HepG2 (cell line): ENCODE measurements around the gene YWHAB. TPM values are rescaled to one million over a fixed set of nuclear protein-coding genes. Genes with fewer than 3 reads are reported as not detected.

Source experiments
- EEA1 ChIP-seq: sonication (generic); formaldehyde crosslinking; IDR thresholded peaks from 2 replicates; pipeline ENCODE4 v1.5.1; 2020; ENCODE audit warnings: mild to moderate bottlenecking, missing genetic modification reagents, borderline replicate concordance
- KAT2B ChIP-seq: fragments of 150-350 bp; IDR thresholded peaks from 2 replicates; pipeline ENCODE4 v1.6.1; 2014; ENCODE audit warnings: low read depth, low read length, borderline replicate concordance
- MTA1 ChIP-seq: sonication (generic); formaldehyde crosslinking; IDR thresholded peaks from 2 replicates; pipeline ENCODE4 v1.4.0; 2020; ENCODE audit warnings: missing genetic modification reagents, mild to moderate bottlenecking, borderline replicate concordance
- POLR2A ChIP-seq, 2 experiments: IDR thresholded peaks; 2 replicates each; pipeline ENCODE4 v1.6.1; 2011; ENCODE audit warnings: low read depth in 2 of 2, low read length in 2 of 2, mild to moderate bottlenecking in 1 of 2, moderate library complexity in 1 of 2; ENCODE audit not compliant: insufficient read depth in 1 of 2
- RAD21 ChIP-seq: fragments of 450-650 bp; formaldehyde crosslinking; IDR thresholded peaks from 2 replicates; pipeline ENCODE4 v1.5.0; 2020; ENCODE audit warnings: mild to moderate bottlenecking
- RAD51 ChIP-seq: fragments of 450-650 bp; IDR thresholded peaks from 2 replicates; pipeline ENCODE4 v1.6.1; 2016; ENCODE audit warnings: borderline replicate concordance
- SIX4 ChIP-seq: sonication (generic); formaldehyde crosslinking; IDR thresholded peaks from 2 replicates; pipeline ENCODE4 v1.4.0; 2020; ENCODE audit warnings: missing genetic modification reagents
- TEAD3 ChIP-seq: optimal IDR thresholded peaks from 2 replicates; pipeline ENCODE3; 2016; ENCODE audit warnings: borderline replicate concordance
- TOPORS ChIP-seq: sonication (generic); formaldehyde crosslinking; IDR thresholded peaks from 2 replicates; pipeline ENCODE4 v1.8.0; 2023; ENCODE audit warnings: mild to moderate bottlenecking, missing genetic modification reagents
- TP53 ChIP-seq: sonication (generic); formaldehyde crosslinking; conservative IDR thresholded peaks from 2 replicates; pipeline ENCODE4 v1.4.0; 2020; ENCODE audit warnings: missing genetic modification reagents
- YEATS4 ChIP-seq: sonication (generic); formaldehyde crosslinking; IDR thresholded peaks from 2 replicates; pipeline ENCODE4 v1.4.0; 2020; ENCODE audit warnings: missing genetic modification reagents, borderline replicate concordance
- ZBTB44 ChIP-seq: sonication (generic); formaldehyde crosslinking; IDR thresholded peaks from 2 replicates; pipeline ENCODE4 v1.4.0; 2020; ENCODE audit warnings: missing genetic modification reagents
- ZNF136 ChIP-seq: sonication (generic); formaldehyde crosslinking; IDR thresholded peaks from 2 replicates; pipeline ENCODE4 v1.8.1; 2022; ENCODE audit warnings: low read depth, mild to moderate bottlenecking, moderate library complexity, missing genetic modification reagents
- ZNF501 ChIP-seq: sonication (generic); formaldehyde crosslinking; IDR thresholded peaks from 2 replicates; pipeline ENCODE4 v1.5.1; 2020; ENCODE audit warnings: mild to moderate bottlenecking, moderate library complexity, missing genetic modification reagents
- ZNF558 ChIP-seq: sonication (generic); formaldehyde crosslinking; IDR thresholded peaks from 2 replicates; pipeline ENCODE4 v1.9.0; 2022; ENCODE audit warnings: mild to moderate bottlenecking, missing genetic modification reagents, borderline replicate concordance
- ZNF644 ChIP-seq: IDR thresholded peaks from 2 replicates; pipeline ENCODE4 v1.6.1; 2016; ENCODE audit warnings: low read depth
- ZNF672 ChIP-seq: sonication (generic); formaldehyde crosslinking; IDR thresholded peaks from 2 replicates; pipeline ENCODE4 v1.8.1; 2022; ENCODE audit warnings: missing genetic modification reagents
- ZNF703 ChIP-seq: sonication (generic); formaldehyde crosslinking; IDR thresholded peaks from 2 replicates; pipeline ENCODE4 v1.5.1; 2020; ENCODE audit warnings: missing genetic modification reagents, mild to moderate bottlenecking, moderate library complexity, borderline replicate concordance
- ZNF737 ChIP-seq: sonication (generic); formaldehyde crosslinking; IDR thresholded peaks from 2 replicates; pipeline ENCODE4 v1.5.0; 2020; ENCODE audit warnings: missing genetic modification reagents, mild to moderate bottlenecking, borderline replicate concordance
- ZNF772 ChIP-seq: sonication (generic); formaldehyde crosslinking; IDR thresholded peaks from 2 replicates; pipeline ENCODE4 v1.5.0; 2020; ENCODE audit warnings: mild to moderate bottlenecking, missing genetic modification reagents
- ZNF878 ChIP-seq: sonication (generic); formaldehyde crosslinking; IDR thresholded peaks from 2 replicates; pipeline ENCODE4 v1.8.1; 2023; ENCODE audit warnings: mild to moderate bottlenecking, missing genetic modification reagents, moderate library complexity
- ZNF879 ChIP-seq: sonication (generic); formaldehyde crosslinking; IDR thresholded peaks from 2 replicates; pipeline ENCODE4 v1.8.1; 2023; ENCODE audit warnings: missing genetic modification reagents
- ZNF891 ChIP-seq: sonication (generic); formaldehyde crosslinking; IDR thresholded peaks from 2 replicates; pipeline ENCODE4 v1.5.0; 2020; ENCODE audit warnings: mild to moderate bottlenecking, missing genetic modification reagents
- polyA plus RNA-seq, 8 experiments: library from polyadenylated mRNA; depleted of rRNA in 3 of 8; stranded (reverse) in 7 of 8; unstranded in 1 of 8; fragments of >200 nt; fragmentation: Illumina TruSeq in 4 of 8; extraction: Trizol in 4 of 8; gene quantifications; 2 replicates each; pipeline versions ENCODE4 v1.2.1 to v1.2.3, GENCODE V29; 2011 to 2016; ENCODE audit warnings: low read depth in 4 of 8, missing spikeins in 1 of 8, mixed read lengths in 1 of 8; ENCODE audit not compliant: insufficient read depth in 1 of 8
- total RNA-seq, 5 experiments: library from RNA; depleted of rRNA; stranded (reverse); fragments of >200 nt; fragmentation: Illumina TruSeq; extraction: Trizol; gene quantifications; 2 replicates each; pipeline ENCODE4 v1.2.3, GENCODE V29; 2016; ENCODE audit warnings: low read depth in 1 of 5
- TF ChIP-seq, protein P1 (sequence below): IDR thresholded peaks from 2 replicates; pipeline ENCODE4 v1.6.1; 2016; ENCODE audit warnings: control low read depth
- TF ChIP-seq, protein P2 (sequence below): sonication (generic); formaldehyde crosslinking; IDR thresholded peaks from 2 replicates; pipeline ENCODE4 v1.4.0; 2020; ENCODE audit warnings: mild to moderate bottlenecking, missing genetic modification reagents
- TF ChIP-seq, protein P3 (sequence below), 2 experiments: fragments of 450-650 bp in 1 of 2; sonication (generic) in 1 of 2; formaldehyde crosslinking; IDR thresholded peaks; 2 replicates each; pipeline versions ENCODE4 v1.5.0 to v1.8.0; 2020 to 2022; ENCODE audit warnings: mild to moderate bottlenecking in 1 of 2, missing genetic modification reagents in 1 of 2
- TF ChIP-seq, protein P4 (sequence below): sonication (generic); formaldehyde crosslinking; IDR thresholded peaks from 2 replicates; pipeline ENCODE4 v1.5.0; 2020; ENCODE audit warnings: missing genetic modification reagents

YWHAB gene
- total and polyA plus RNA-seq, 2 of the 13 experiments (the other 11 are each of a cell fraction or from before 2014, with no cell fraction given) = 77.2 to 121 TPM

GRCh38 chr20:44910690-44911262 is 25.3 kb downstream of the YWHAB start (continued):
- TF ChIP-seq ZBTB44 (CRISPR knock-in tag) (no peak), YEATS4 (CRISPR knock-in tag) (no peak), ZNF879 (CRISPR knock-in tag) (peak; percentile 70), TP53 (CRISPR knock-in tag) (no peak), ZNF703 (CRISPR knock-in tag) (no peak), ZNF501 (CRISPR knock-in tag) (no peak), MTA1 (CRISPR knock-in tag) (no peak), RAD21 (CRISPR knock-in tag) (no peak), SIX4 (no peak), ZNF558 (CRISPR knock-in tag) (0 out of 2 replicates have a peak, but pooled peaks have one; percentile 4), ZNF644 (CRISPR knock-in tag) (no peak), TEAD3 (CRISPR knock-in tag) (peak; percentile 17), ZNF772 (CRISPR knock-in tag) (peak; percentile 52; the same call in 1 of the 2 replicates), ZNF891 (CRISPR knock-in tag) (no peak; the same call in 1 of the 2 replicates), KAT2B (no peak), ZNF737 (CRISPR knock-in tag) (no peak), RAD51 (no peak), ZNF672 (CRISPR knock-in tag) (no peak), TOPORS (no peak), ZNF878 (peak; percentile 12; the same call in 1 of the 2 replicates), POLR2A (IDR thresholded peaks at IDR 0.05; ENCODE audit: insufficient read depth in 1 of 2, low read depth in 2 of 2, low read length in 2 of 2) (no peak; a peak in 1 of 4 replicates), ZNF136 (CRISPR knock-in tag) (no peak), EEA1 (peak; percentile 12; the same call in 1 of the 2 replicates)
- TF ChIP-seq, protein P1, sequence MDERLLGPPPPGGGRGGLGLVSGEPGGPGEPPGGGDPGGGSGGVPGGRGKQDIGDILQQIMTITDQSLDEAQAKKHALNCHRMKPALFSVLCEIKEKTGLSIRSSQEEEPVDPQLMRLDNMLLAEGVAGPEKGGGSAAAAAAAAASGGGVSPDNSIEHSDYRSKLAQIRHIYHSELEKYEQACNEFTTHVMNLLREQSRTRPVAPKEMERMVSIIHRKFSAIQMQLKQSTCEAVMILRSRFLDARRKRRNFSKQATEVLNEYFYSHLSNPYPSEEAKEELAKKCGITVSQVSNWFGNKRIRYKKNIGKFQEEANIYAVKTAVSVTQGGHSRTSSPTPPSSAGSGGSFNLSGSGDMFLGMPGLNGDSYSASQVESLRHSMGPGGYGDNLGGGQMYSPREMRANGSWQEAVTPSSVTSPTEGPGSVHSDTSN = no peak
- TF ChIP-seq, protein P2, sequence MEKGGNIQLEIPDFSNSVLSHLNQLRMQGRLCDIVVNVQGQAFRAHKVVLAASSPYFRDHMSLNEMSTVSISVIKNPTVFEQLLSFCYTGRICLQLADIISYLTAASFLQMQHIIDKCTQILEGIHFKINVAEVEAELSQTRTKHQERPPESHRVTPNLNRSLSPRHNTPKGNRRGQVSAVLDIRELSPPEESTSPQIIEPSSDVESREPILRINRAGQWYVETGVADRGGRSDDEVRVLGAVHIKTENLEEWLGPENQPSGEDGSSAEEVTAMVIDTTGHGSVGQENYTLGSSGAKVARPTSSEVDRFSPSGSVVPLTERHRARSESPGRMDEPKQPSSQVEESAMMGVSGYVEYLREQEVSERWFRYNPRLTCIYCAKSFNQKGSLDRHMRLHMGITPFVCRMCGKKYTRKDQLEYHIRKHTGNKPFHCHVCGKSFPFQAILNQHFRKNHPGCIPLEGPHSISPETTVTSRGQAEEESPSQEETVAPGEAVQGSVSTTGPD (CRISPR knock-in tag) = no peak
- TF ChIP-seq, protein P3, sequence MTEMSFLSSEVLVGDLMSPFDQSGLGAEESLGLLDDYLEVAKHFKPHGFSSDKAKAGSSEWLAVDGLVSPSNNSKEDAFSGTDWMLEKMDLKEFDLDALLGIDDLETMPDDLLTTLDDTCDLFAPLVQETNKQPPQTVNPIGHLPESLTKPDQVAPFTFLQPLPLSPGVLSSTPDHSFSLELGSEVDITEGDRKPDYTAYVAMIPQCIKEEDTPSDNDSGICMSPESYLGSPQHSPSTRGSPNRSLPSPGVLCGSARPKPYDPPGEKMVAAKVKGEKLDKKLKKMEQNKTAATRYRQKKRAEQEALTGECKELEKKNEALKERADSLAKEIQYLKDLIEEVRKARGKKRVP (CRISPR knock-in tag; IDR thresholded peaks at IDR 0.05) = no peak
- TF ChIP-seq, protein P4, sequence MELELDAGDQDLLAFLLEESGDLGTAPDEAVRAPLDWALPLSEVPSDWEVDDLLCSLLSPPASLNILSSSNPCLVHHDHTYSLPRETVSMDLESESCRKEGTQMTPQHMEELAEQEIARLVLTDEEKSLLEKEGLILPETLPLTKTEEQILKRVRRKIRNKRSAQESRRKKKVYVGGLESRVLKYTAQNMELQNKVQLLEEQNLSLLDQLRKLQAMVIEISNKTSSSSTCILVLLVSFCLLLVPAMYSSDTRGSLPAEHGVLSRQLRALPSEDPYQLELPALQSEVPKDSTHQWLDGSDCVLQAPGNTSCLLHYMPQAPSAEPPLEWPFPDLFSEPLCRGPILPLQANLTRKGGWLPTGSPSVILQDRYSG (CRISPR knock-in tag) = no peak; the same call in 1 of the 2 replicates
